ENCODE results near the gene ZNF521.

ZNF521 gene

GRCh38 chr18:25250474-25250851 is 101.5 kb downstream of the ZNF521 start:
- no peak for DNase-seq (ENCODE audit: low read depth, low spot score)

- no peak for DNase-seq (ENCODE audit: low read depth, low spot score)
These were observed 103.2 kb downstream of the ZNF521 start for GRCh38 chr18:25248755-25249154.

- no peak for DNase-seq (ENCODE audit: low read depth, low spot score)
These were observed 104.2 kb downstream of the ZNF521 start for GRCh38 chr18:25247725-25248124.

GRCh38 chr18:25244924-25245698 is 106.9 kb downstream of the ZNF521 start:
- DNase-seq (ENCODE audit: low read depth, low spot score): no peak

- no peak for DNase-seq (ENCODE audit: low read depth, low spot score)
These were observed 107.8 kb downstream of the ZNF521 start for GRCh38 chr18:25244170-25244569.

- no peak for DNase-seq (ENCODE audit: low read depth, low spot score)
These were observed 108.2 kb downstream of the ZNF521 start for GRCh38 chr18:25243754-25244153.

- DNase-seq (ENCODE audit: low read depth, low spot score): no peak
These were observed 108.7 kb downstream of the ZNF521 start for GRCh38 chr18:25243257-25243656.

- DNase-seq (ENCODE audit: low read depth, low spot score): no peak
These were observed 111.6 kb downstream of the ZNF521 start for GRCh38 chr18:25240420-25240770.

- DNase-seq (ENCODE audit: low read depth, low spot score): peak; percentile 14
These were observed 112.2 kb downstream of the ZNF521 start for GRCh38 chr18:25239581-25240419.

- DNase-seq (ENCODE audit: low read depth, low spot score): no peak
These were observed 112.8 kb downstream of the ZNF521 start for GRCh38 chr18:25239151-25239550.

- no peak for DNase-seq (ENCODE audit: low read depth, low spot score)
These were observed 114.2 kb downstream of the ZNF521 start for GRCh38 chr18:25237571-25238267.

- no peak for DNase-seq (ENCODE audit: low read depth, low spot score)
These were observed 115.2 kb downstream of the ZNF521 start for GRCh38 chr18:25236736-25237135.

GRCh38 chr18:25235401-25236042 is 116.4 kb downstream of the ZNF521 start:
- DNase-seq (ENCODE audit: low read depth, low spot score): no peak

GRCh38 chr18:25234740-25235345 is 117.1 kb downstream of the ZNF521 start:
- no peak for DNase-seq (ENCODE audit: low read depth, low spot score)

GRCh38 chr18:25234322-25234639 is 117.7 kb downstream of the ZNF521 start:
- DNase-seq (ENCODE audit: low read depth, low spot score): no peak

- DNase-seq (ENCODE audit: low read depth, low spot score): no peak
These were observed 118.2 kb downstream of the ZNF521 start for GRCh38 chr18:25233528-25234321.

GRCh38 chr18:25231327-25231691 is 120.7 kb downstream of the ZNF521 start:
- no peak for DNase-seq (ENCODE audit: low read depth, low spot score)

- no peak for DNase-seq (ENCODE audit: low read depth, low spot score)
These were observed 121.2 kb downstream of the ZNF521 start for GRCh38 chr18:25230658-25231326.

GRCh38 chr18:25229920-25230319 is 122.0 kb downstream of the ZNF521 start:
- no peak for DNase-seq (ENCODE audit: low read depth, low spot score)

- no peak for DNase-seq (ENCODE audit: low read depth, low spot score)
These were observed 122.9 kb downstream of the ZNF521 start for GRCh38 chr18:25229081-25229480.
